K562 (cell line): ENCODE measurements around the gene SLC7A1. TPM values are rescaled to one million over a fixed set of nuclear protein-coding genes. Genes with fewer than 3 reads are reported as not detected.

Source experiments
- ATAC-seq: fragments of 200-7000 bp; cut with Tn5 transposase; 3 replicates; pipeline ENCODE4 v1.9.1; 2020; ENCODE audit warnings: moderate library complexity
- BruUV-seq: library from RNA; stranded (reverse); fragments of 400-500 nt; replicated peaks from 2 replicates; lab custom pipeline; 2021; lab: Mats Ljungman, UMichigan
- CTCF ChIA-PET: fragments of 300-600 bp; formaldehyde crosslinking; extraction: SDS; loops from one replicate; lab custom pipeline; 2021; ENCODE audit warnings: low intra/inter-chr PET ratio; lab: Yijun Ruan, JAX
- POLR2A ChIA-PET: fragments of 300-600, 350-650 bp; sonication (Branson Sonifier 250); formaldehyde crosslinking; extraction: SDS; loops from one replicate; lab custom pipeline; 2021; ENCODE audit warnings: antibody characterized with exemption, inconsistent platforms; lab: Yijun Ruan, JAX
- DNase-seq, 4 experiments: peaks; one replicate each; pipeline versions ENCODE4 v3.0.0 to v3.0.0-alpha.2; 2011 to 2018; ENCODE audit warnings: low spot score in 3 of 4, mixed read lengths in 3 of 4; ENCODE audit errors: extremely low read depth in 1 of 4
- FAIRE-seq: peaks from 2 replicates; lab custom pipeline; 2011; peaks lifted over from hg19 to GRCh38; lab: Jason Lieb, UNC
- H2AFZ ChIP-seq: 2 replicates; pipeline ENCODE4 v1.6.0; 2011; ENCODE audit warnings: low read depth, low read length, control low read depth, inconsistent platforms
- H3K27ac ChIP-seq: fragments of 200-600 bp; 3 replicates; pipeline ENCODE4 v1.8.0; 2011; ENCODE audit warnings: low read depth, mild to moderate bottlenecking, control low read depth, inconsistent platforms, low read length, moderate library complexity, mixed read lengths; ENCODE audit errors: extremely low read depth
- H3K27me3 ChIP-seq, 2 experiments: fragments of 300-600 bp in 1 of 2; 2 replicates in 1 of 2; 3 replicates in 1 of 2; pipeline versions ENCODE4 v1.6.0 to v1.8.0; 2011; ENCODE audit warnings: inconsistent platforms in 2 of 2, low read length in 2 of 2, mild to moderate bottlenecking in 1 of 2, mixed read lengths in 1 of 2, moderate library complexity in 1 of 2; ENCODE audit not compliant: control insufficient read depth in 2 of 2, insufficient read depth in 2 of 2
- H3K36me3 ChIP-seq: fragments of 300-600 bp; 3 replicates; pipeline ENCODE4 v1.8.0; 2011; ENCODE audit warnings: mild to moderate bottlenecking, low read length, inconsistent platforms; ENCODE audit not compliant: control insufficient read depth, insufficient read depth
- H3K4me1 ChIP-seq, 2 experiments: fragments of 200-600 bp in 1 of 2; replicated peaks in 1 of 2; 2 replicates in 1 of 2; 3 replicates in 1 of 2; pipeline versions ENCODE4 v1.5.1 to v1.8.0; 2011; ENCODE audit warnings: inconsistent platforms in 2 of 2, low read length in 2 of 2, mild to moderate bottlenecking in 1 of 2, mixed read lengths in 1 of 2, moderate library complexity in 1 of 2; ENCODE audit not compliant: control insufficient read depth in 2 of 2, insufficient read depth in 2 of 2
- H3K4me2 ChIP-seq: 2 replicates; pipeline ENCODE4 v1.6.1; 2011; ENCODE audit warnings: low read length, control low read depth, inconsistent platforms, mixed read lengths; ENCODE audit not compliant: insufficient read depth
- H3K4me3 ChIP-seq: fragments of 200-600 bp; sonication (generic), shearing (Covaris generic); 2 replicates; pipeline ENCODE4 v1.5.1; 2016; ENCODE audit warnings: control low read depth, inconsistent platforms
- H3K79me2 ChIP-seq: fragments of 200-600 bp; 3 replicates; pipeline ENCODE4 v1.8.0; 2011; ENCODE audit warnings: low read length, inconsistent platforms; ENCODE audit not compliant: control insufficient read depth, insufficient read depth
- H3K9ac ChIP-seq, 2 experiments: 2 replicates each; pipeline versions ENCODE4 v1.6.0 to v1.6.1; 2011; ENCODE audit warnings: low read depth in 2 of 2, low read length in 2 of 2, control low read depth in 1 of 2, inconsistent platforms in 1 of 2, mild to moderate bottlenecking in 1 of 2, mixed read lengths in 1 of 2; ENCODE audit not compliant: insufficient read depth in 1 of 2
- H3K9me1 ChIP-seq: one replicate; pipeline ENCODE4 v1.6.0; 2011; ENCODE audit warnings: inconsistent platforms, mild to moderate bottlenecking, low read length, moderate library complexity; ENCODE audit not compliant: control insufficient read depth, insufficient read depth
- H3K9me3 ChIP-seq: replicated peaks from 2 replicates; pipeline ENCODE4 v1.5.1; 2011; ENCODE audit warnings: low read depth, low read length, inconsistent platforms; ENCODE audit not compliant: control insufficient read depth, insufficient read depth
- H4K20me1 ChIP-seq: replicated peaks from 2 replicates; pipeline ENCODE4 v1.6.1; 2011; ENCODE audit warnings: low read length, inconsistent platforms, mixed read lengths; ENCODE audit not compliant: control insufficient read depth, insufficient read depth
- ARHGAP35 ChIP-seq: fragments of 450-650 bp; IDR thresholded peaks from 2 replicates; pipeline ENCODE4 v1.6.1; 2018; ENCODE audit not compliant: partially characterized antibody
- SAFB2 ChIP-seq: fragments of 200-400 bp; formaldehyde crosslinking; IDR thresholded peaks from 2 replicates; pipeline ENCODE4 v1.6.1; 2018; ENCODE audit warnings: borderline replicate concordance, low read length, low read depth, moderate library complexity; ENCODE audit not compliant: severe bottlenecking
- WGBS: fragments of 100-300 bp; shearing (Covaris generic); methylation state at CpG from one replicate; pipeline ENCODE4 v1.1.6; 2016; ENCODE audit warnings: low coverage, mixed read lengths; ENCODE audit not compliant: insufficient coverage; ENCODE audit errors: missing lambda C conversion rate; 5-methylcytosine and 5-hydroxymethylcytosine counted together
- in situ Hi-C: fragments of 300-500 bp; cut with MboI; formaldehyde crosslinking; loops from 4 replicates; pipeline ENCODE4 v1.15.0; 2018; ENCODE audit warnings: inconsistent platforms, mixed read lengths
- intact Hi-C: fragments of 100-400 bp; cut with micrococcal nuclease; formaldehyde crosslinking; loops from 2 replicates; pipeline ENCODE4 v1.14.2; 2022
- polyA plus RNA-seq, 8 experiments: library from polyadenylated mRNA; depleted of rRNA in 4 of 8; stranded (reverse) in 5 of 8; unstranded in 3 of 8; fragments of >200 nt; fragmentation: Nextera tagmentation in 2 of 8; fragmentation: Illumina TruSeq in 1 of 8; extraction: Ambion mirVana in 2 of 8; extraction: Trizol in 1 of 8; gene quantifications; 2 replicates each; pipeline versions ENCODE4 v1.2.1 to v1.2.3, GENCODE V29; 2011 to 2014; ENCODE audit warnings: inconsistent platforms in 1 of 8, missing spikeins in 1 of 8
- total RNA-seq, 7 experiments: library from RNA; depleted of rRNA in 6 of 7; stranded (reverse); fragments of >200 nt in 6 of 7; fragmentation: Illumina TruSeq in 2 of 7; extraction: Trizol in 2 of 7; gene quantifications; 2 replicates each; pipeline versions ENCODE4 v1.2.1 to v1.2.3, GENCODE V29; 2011 to 2021; ENCODE audit warnings: low replicate concordance in 1 of 7
- TF ChIP-seq, protein P1 (sequence below): IDR thresholded peaks from 3 replicates; pipeline ENCODE4 v1.6.1; 2011; ENCODE audit warnings: borderline replicate concordance, mild to moderate bottlenecking; ENCODE audit not compliant: insufficient read length, insufficient read depth

SLC7A1 gene
- total and polyA plus RNA-seq, 9 of the 15 experiments (the other 6 are each of a cell fraction or from before 2014, with no cell fraction given): 3.3 to 69.7 (median 10.8) TPM

DNA sequence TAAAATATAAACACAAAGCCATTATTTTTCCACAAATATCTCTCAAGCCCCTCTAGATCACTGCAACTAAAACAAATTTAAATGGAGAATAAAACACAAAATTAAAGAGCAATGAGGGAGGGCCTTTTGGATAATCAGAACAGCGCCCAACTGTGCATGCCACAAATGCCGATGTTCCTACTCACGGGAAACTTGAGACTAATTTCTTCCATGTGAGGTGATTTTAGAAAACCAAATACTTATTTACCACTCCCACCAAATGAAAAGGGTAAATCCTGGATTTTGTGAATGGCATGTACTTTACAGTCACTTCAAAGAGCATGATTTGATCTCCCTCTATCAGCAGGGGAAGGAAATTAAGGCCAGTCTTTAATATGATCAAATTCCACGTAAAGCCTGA, 74.8 kb downstream of the SLC7A1 start (continued):
- TF ChIP-seq, protein P1, sequence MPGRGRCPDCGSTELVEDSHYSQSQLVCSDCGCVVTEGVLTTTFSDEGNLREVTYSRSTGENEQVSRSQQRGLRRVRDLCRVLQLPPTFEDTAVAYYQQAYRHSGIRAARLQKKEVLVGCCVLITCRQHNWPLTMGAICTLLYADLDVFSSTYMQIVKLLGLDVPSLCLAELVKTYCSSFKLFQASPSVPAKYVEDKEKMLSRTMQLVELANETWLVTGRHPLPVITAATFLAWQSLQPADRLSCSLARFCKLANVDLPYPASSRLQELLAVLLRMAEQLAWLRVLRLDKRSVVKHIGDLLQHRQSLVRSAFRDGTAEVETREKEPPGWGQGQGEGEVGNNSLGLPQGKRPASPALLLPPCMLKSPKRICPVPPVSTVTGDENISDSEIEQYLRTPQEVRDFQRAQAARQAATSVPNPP: no peak
- TF ChIP-seq SAFB2: no peak

DNA sequence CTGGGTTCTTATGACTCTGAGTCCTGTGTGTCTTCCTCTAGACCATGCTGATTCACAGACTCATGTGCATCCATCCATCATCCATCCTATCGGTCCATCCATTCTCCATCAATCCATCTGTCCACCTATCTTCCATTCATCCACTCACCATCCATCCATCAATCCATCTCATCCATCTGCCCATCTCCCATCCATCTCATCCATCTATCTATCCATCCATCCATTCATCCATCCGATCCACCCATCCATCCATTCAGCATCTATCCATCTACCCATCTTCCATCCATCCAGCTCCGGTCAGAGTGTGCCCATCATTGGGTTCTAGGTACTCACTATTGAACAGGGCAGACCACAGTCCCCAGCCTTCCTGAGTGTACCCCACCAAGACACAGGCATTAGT, 75.6 kb downstream of the SLC7A1 start:
- no peaks in the 10 kb centered on the region for H3K27me3 ChIP-seq
- H2AFZ ChIP-seq: no peak overlapping the region
- ATAC-seq (no peak), FAIRE-seq (no peak), DNase-seq (no peak)
- H3K9ac ChIP-seq: no peak overlapping the region
- in situ Hi-C loops: loop anchor here (5.0 kb wide), 1 partner anchor 187 kb away; no protein-coding TSS in a partner anchor
- no peaks in the 10 kb centered on the region for H3K79me2 ChIP-seq
- ChIA-PET POLR2A (no interaction called here), CTCF (no interaction called here)
- no peaks in the 10 kb centered on the region for H3K4me1 ChIP-seq
- no peak overlapping the region for H3K4me3 ChIP-seq
- no peak for TF ChIP-seq ARHGAP35
- no peak overlapping the region for H3K27ac ChIP-seq
- 94% methylated on average over 2 of the region's 3 CpGs for whole genome bisulfite sequencing
- no TSS peak for BruUV-seq
- H3K36me3 ChIP-seq: peaks cover 83% of the 10 kb centered on the region
- H4K20me1 ChIP-seq: no peaks in the 10 kb centered on the region; the same call in 1 of the 2 replicates
- H3K9me3 ChIP-seq: no peaks in the 10 kb centered on the region
- intact Hi-C loops: no loop called here
- no peak overlapping the region for H3K4me2 ChIP-seq
- H3K9me1 ChIP-seq: no peaks in the 10 kb centered on the region
